Spinal cord (tissue), 10 donors: ENCODE results near the gene PGAM4. TPM values are rescaled to one million over a fixed set of nuclear protein-coding genes. Genes with fewer than 3 reads are reported as not detected.
"Not testable (repeated sequence)": the region's sequence is repeated elsewhere in the genome, so short reads cannot be mapped to it uniquely, and the experiment has no call there.

Experiments used
- DNase-seq, 6 donors: peaks; one replicate each; pipeline versions ENCODE4 v3.0.0 to v3.0.0-alpha.2; 2013 to 2015; ENCODE audit warnings: low spot score in 6 of 6, low read depth in 4 of 6
- H3K27ac ChIP-seq: one replicate; pipeline ENCODE4 v1.5.1; 2013; ENCODE audit warnings: low read depth, low read length, control low read depth
- H3K27me3 ChIP-seq: one replicate; pipeline ENCODE4 v1.6.1; 2013; ENCODE audit warnings: low read length; ENCODE audit not compliant: control insufficient read depth, insufficient read depth
- H3K36me3 ChIP-seq: one replicate; pipeline ENCODE4 v1.6.1; 2013; ENCODE audit warnings: low read length; ENCODE audit not compliant: control insufficient read depth, insufficient read depth
- H3K4me1 ChIP-seq: one replicate; pipeline ENCODE4 v1.6.1; 2013; ENCODE audit warnings: low read length; ENCODE audit not compliant: control insufficient read depth, insufficient read depth
- H3K4me3 ChIP-seq: one replicate; pipeline ENCODE4 v1.5.1; 2013; ENCODE audit warnings: low read depth, low read length, control low read depth
- H3K9me3 ChIP-seq: one replicate; pipeline ENCODE4 v1.6.1; 2013; ENCODE audit warnings: low read length; ENCODE audit not compliant: control insufficient read depth, insufficient read depth
- WGBS: methylation state at CpG from one replicate; pipeline ENCODE4 v1.1.5; 2013; ENCODE audit warnings: missing lambda C conversion rate; ENCODE audit not compliant: insufficient coverage; 5-methylcytosine and 5-hydroxymethylcytosine counted together
- polyA plus RNA-seq, 2 donors: library from polyadenylated mRNA; unstranded; fragments of 120-200 nt; gene quantifications; one replicate each; pipeline ENCODE4 v1.2.1, GENCODE V29; 2013; ENCODE audit not compliant: insufficient read length in 2 of 2
- total RNA-seq, 2 donors: library from RNA; depleted of rRNA in 1 of 2; stranded (reverse); fragments of 120-200 nt in 1 of 2; fragments of >200 nt in 1 of 2; gene quantifications; one replicate each; pipeline versions ENCODE4 v1.2.3 to v1.2.4, GENCODE V29; 2013 to 2014
- donor health status: healthy.

Gene PGAM4
- total and polyA plus RNA-seq, 4 donors: 0.45 to 1.3 (median 0.51) TPM; not detected in 1

DNA sequence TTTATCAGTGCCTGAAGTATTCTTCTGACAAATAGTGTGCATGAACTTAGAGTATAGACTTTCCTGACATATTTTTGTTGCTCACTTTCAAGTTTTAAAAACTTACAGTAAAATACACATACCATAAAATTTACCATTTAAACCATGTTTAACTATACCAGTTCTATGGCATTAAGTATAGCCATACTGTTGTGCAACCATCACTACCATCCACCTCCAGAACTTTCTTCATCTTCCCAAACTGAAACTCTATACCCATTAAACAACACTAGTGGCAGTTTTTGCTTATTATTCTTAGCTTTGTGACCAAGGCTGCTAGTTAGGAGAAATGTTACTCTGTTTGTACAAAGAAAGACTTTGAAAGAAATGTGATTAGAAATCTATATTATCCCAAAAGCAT is 33.1 kb downstream of the PGAM4 start:
- H3K4me1 ChIP-seq: no peaks in the 10 kb centered on the region
- no peak overlapping the region for H3K27ac ChIP-seq
- no peak for DNase-seq

GRCh38 chrX:77935886-77936285 is 33.6 kb downstream of the PGAM4 start:
- Histone ChIP-seq H3K27ac (no peak overlapping the region), H3K27me3 (no peaks in the 10 kb centered on the region), H3K36me3 (peaks cover 2% of the 10 kb centered on the region), H3K4me3 (no peak overlapping the region), H3K9me3 (no peaks in the 10 kb centered on the region), H3K4me1 (no peaks in the 10 kb centered on the region)
- DNase-seq: no peak
- WGBS: no CpG with 5 or more reads among the region's 1 CpG

More for the DNA sequence above, 33.1 kb downstream of the PGAM4 start:
- Histone ChIP-seq H3K4me3 (no peak overlapping the region), H3K27me3 (no peaks in the 10 kb centered on the region), H3K36me3 (peaks cover 2% of the 10 kb centered on the region), H3K9me3 (no peaks in the 10 kb centered on the region)

GRCh38 chrX:77930581-77930980 is 38.9 kb downstream of the PGAM4 start:
- no CpG with 5 or more reads among the region's 1 CpG for WGBS
- DNase-seq: no peak

DNA sequence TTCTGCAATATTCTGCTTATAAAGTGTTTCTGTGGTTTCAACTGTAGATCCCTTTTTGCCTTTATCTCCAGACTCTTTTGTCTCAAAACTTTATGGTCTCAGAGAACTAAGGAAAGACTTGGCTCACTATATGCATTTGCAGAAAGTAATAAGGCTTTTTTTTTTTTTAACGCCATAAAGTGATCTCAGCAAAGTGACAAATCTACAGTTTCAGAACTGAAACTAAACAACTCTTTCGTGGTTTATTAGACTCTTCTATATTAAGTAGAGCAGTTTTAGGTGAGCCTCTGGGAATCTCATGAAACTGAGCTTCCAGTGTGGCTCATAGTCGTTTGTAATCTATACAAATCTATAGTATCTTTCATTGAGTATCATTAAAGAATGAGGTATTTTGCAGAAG is 43.7 kb downstream of the PGAM4 start:
- no peaks in the 10 kb centered on the region for H3K27me3 ChIP-seq
- DNase-seq: no peak
- H3K4me3 ChIP-seq: no peak overlapping the region
- H3K27ac ChIP-seq: no peak overlapping the region
- no peaks in the 10 kb centered on the region for H3K9me3 ChIP-seq
- no CpG with 5 or more reads among the region's 3 CpGs for WGBS
- H3K36me3 ChIP-seq: no peaks in the 10 kb centered on the region
- H3K4me1 ChIP-seq: no peaks in the 10 kb centered on the region

More at GRCh38 chrX:77930581-77930980, 38.9 kb downstream of the PGAM4 start:
- Histone ChIP-seq H3K27me3 (no peaks in the 10 kb centered on the region), H3K4me3 (no peak overlapping the region), H3K27ac (no peak overlapping the region), H3K9me3 (no peaks in the 10 kb centered on the region), H3K36me3 (peaks cover 2% of the 10 kb centered on the region), H3K4me1 (no peaks in the 10 kb centered on the region)

- DNase-seq: no peak
- no peaks in the 10 kb centered on the region for H3K9me3 ChIP-seq
- H3K4me3 ChIP-seq: no peak overlapping the region
- H3K27me3 ChIP-seq: no peaks in the 10 kb centered on the region
- WGBS: 100% methylated on average over 2 of the region's 8 CpGs
- no peaks in the 10 kb centered on the region for H3K36me3 ChIP-seq
- H3K4me1 ChIP-seq: no peaks in the 10 kb centered on the region
- no peak overlapping the region for H3K27ac ChIP-seq
Observed at GRCh38 chrX:77924320-77924859, 45.0 kb downstream of the PGAM4 start.

- no peak overlapping the region for H3K27ac ChIP-seq
- H3K36me3 ChIP-seq: no peaks in the 10 kb centered on the region
- H3K4me1 ChIP-seq: no peaks in the 10 kb centered on the region
- H3K27me3 ChIP-seq: no peaks in the 10 kb centered on the region
- no peaks in the 10 kb centered on the region for H3K9me3 ChIP-seq
- no peak for DNase-seq
- H3K4me3 ChIP-seq: no peak overlapping the region
Observed at GRCh38 chrX:77922787-77923186, 46.7 kb downstream of the PGAM4 start.

DNA sequence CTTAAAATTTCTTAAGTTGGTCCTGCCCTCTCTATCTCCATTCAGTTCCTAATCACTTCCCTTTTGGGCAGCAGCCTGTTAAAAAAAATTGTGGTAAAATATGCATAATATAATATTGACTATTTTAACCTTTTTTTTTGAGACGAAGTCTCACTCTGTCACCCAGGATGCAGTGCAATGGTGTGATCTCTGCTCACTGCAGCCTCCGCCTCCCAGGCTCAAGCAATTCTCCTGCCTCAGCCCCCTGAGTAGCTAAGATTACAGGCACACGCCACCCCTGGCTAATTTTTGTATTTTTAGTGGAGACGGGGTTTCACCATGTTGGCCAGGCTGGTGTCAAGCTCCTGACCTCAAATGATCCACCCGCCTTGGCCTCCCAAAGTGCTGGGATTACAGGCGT is 50.1 kb downstream of the PGAM4 start:
- H3K27ac ChIP-seq, H3K9me3 ChIP-seq, H3K4me3 ChIP-seq, DNase-seq, H3K36me3 ChIP-seq, H3K4me1 ChIP-seq, H3K27me3 ChIP-seq: not testable (repeated sequence)
- 57% methylated on average over 1 of the region's 6 CpGs for WGBS

DNA sequence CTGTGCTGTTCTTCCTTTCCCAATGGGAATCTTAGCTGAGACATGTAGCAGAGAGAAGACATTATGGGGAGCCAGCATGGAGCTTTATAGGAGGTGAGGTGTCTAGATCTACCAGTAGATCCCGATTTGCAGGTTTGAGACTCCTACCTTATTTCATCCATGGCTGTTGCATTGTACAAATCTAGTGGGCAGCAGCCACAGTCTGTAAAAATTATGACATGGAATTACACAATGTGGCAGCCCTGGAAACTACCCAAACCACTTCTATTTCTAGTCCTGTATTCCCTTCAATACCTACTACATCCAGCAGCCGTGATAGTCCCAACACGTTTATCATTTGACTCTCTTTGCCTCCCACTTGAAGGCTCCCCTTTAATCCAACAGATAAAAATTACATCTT is 50.9 kb downstream of the PGAM4 start:
- H3K36me3 ChIP-seq: no peaks in the 10 kb centered on the region
- no peaks in the 10 kb centered on the region for H3K27me3 ChIP-seq
- DNase-seq: no peak
- H3K9me3 ChIP-seq: no peaks in the 10 kb centered on the region
- 83% methylated on average over 1 of the region's 3 CpGs for WGBS
- no peak overlapping the region for H3K4me3 ChIP-seq
- no peaks in the 10 kb centered on the region for H3K4me1 ChIP-seq
- no peak overlapping the region for H3K27ac ChIP-seq

Other genes starting within 250 kb of the PGAM4 start
- gene ATRX, start 183.4 kb downstream of the PGAM4 start, total RNA-seq: 100 to 1,000 TPM in 1 of 2 donors, 10 to 100 TPM in 1; 95.4 to 213 TPM
- gene ATRX, start 183.4 kb downstream of the PGAM4 start, polyA plus RNA-seq: 10 to 100 TPM; 51.0 to 76.2 TPM
- 10 to 100 TPM; 66.2 to 66.8 TPM for gene MAGT1, start 74.2 kb downstream of the PGAM4 start, total RNA-seq
- 10 to 100 TPM; 31.3 to 35.4 TPM for gene MAGT1, start 74.2 kb downstream of the PGAM4 start, polyA plus RNA-seq
- gene COX7B, start 70.2 kb downstream of the PGAM4 start, total RNA-seq: 100 to 1,000 TPM; 283 to 480 TPM
- gene COX7B, start 70.2 kb downstream of the PGAM4 start, polyA plus RNA-seq: 100 to 1,000 TPM; 287 to 289 TPM
- 10 to 100 TPM; 16.6 to 19.8 TPM for gene ATP7A, start 58.9 kb downstream of the PGAM4 start, total RNA-seq
- 1 to 10 TPM; 7.2 to 8.6 TPM for gene ATP7A, start 58.9 kb downstream of the PGAM4 start, polyA plus RNA-seq
- gene PGK1, start 134.6 kb upstream of the PGAM4 start, total RNA-seq: 100 to 1,000 TPM; 147 to 280 TPM
- 100 to 1,000 TPM; 348 to 397 TPM for gene PGK1, start 134.6 kb upstream of the PGAM4 start, polyA plus RNA-seq
- gene TAF9B, start 170.0 kb upstream of the PGAM4 start, total RNA-seq: 10 to 100 TPM; 30.3 to 43.6 TPM
- gene TAF9B, start 170.0 kb upstream of the PGAM4 start, polyA plus RNA-seq: 10 to 100 TPM; 43.4 to 55.7 TPM